HepG2 (cell line): ENCODE measurements around the gene NPHP1.

Experiments
- NR3C1 ChIP-seq: sonication (generic); formaldehyde crosslinking; IDR thresholded peaks from 2 replicates; pipeline ENCODE4 v1.4.0; 2020; ENCODE audit warnings: missing genetic modification reagents
- TF ChIP-seq, protein P1 (sequence below): sonication (generic); formaldehyde crosslinking; IDR thresholded peaks from 2 replicates; pipeline ENCODE4 v1.5.0; 2020; ENCODE audit warnings: mild to moderate bottlenecking, missing genetic modification reagents, moderate library complexity

DNA sequence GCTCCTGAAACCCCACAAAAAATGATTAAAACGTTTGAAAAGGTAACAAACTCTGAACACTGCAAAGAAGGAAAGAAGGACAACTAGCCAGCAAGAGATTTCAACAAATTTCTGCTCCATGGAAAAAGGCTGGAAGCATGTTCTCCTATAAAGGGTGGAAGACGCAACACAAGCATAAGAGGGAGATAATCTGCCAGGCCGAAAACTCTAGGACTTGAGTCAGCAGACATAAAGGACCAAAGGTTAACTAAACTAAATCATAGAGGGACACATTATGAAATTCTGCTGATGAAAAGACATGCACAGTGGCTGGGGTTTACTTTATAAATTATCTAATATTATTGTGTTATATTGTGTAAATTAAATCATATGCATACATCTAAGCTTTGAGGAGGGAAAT is 6.8 kb downstream of the NPHP1 start:
- TF ChIP-seq, protein P1, sequence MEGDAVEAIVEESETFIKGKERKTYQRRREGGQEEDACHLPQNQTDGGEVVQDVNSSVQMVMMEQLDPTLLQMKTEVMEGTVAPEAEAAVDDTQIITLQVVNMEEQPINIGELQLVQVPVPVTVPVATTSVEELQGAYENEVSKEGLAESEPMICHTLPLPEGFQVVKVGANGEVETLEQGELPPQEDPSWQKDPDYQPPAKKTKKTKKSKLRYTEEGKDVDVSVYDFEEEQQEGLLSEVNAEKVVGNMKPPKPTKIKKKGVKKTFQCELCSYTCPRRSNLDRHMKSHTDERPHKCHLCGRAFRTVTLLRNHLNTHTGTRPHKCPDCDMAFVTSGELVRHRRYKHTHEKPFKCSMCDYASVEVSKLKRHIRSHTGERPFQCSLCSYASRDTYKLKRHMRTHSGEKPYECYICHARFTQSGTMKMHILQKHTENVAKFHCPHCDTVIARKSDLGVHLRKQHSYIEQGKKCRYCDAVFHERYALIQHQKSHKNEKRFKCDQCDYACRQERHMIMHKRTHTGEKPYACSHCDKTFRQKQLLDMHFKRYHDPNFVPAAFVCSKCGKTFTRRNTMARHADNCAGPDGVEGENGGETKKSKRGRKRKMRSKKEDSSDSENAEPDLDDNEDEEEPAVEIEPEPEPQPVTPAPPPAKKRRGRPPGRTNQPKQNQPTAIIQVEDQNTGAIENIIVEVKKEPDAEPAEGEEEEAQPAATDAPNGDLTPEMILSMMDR (CRISPR knock-in tag), result no peak
- no peak for TF ChIP-seq NR3C1 (CRISPR knock-in tag)
